Measurements from ENCODE around the gene HMG20A.

Gene HMG20A

GRCh38 chr15:77525400-77525811 lies 104.7 kb downstream of the HMG20A start:
- no peak for DNase-seq

GRCh38 chr15:77525907-77526594 lies 105.4 kb downstream of the HMG20A start:
- no peak for DNase-seq

- DNase-seq = no peak
Observed at GRCh38 chr15:77526595-77527163, 106.0 kb downstream of the HMG20A start.

GRCh38 chr15:77527164-77527778 lies 106.6 kb downstream of the HMG20A start:
- no peak for DNase-seq

GRCh38 chr15:77527831-77528231 lies 107.1 kb downstream of the HMG20A start:
- no peak for DNase-seq

GRCh38 chr15:77528290-77528967 lies 107.7 kb downstream of the HMG20A start:
- no peak for DNase-seq

GRCh38 chr15:77528968-77529319 lies 108.3 kb downstream of the HMG20A start:
- no peak for DNase-seq

- no peak for DNase-seq
Observed at GRCh38 chr15:77529394-77530159, 108.9 kb downstream of the HMG20A start.

GRCh38 chr15:77530576-77530975 lies 109.9 kb downstream of the HMG20A start:
- DNase-seq = no peak

- DNase-seq = no peak
Observed at GRCh38 chr15:77531191-77532000, 110.7 kb downstream of the HMG20A start.

- no peak for DNase-seq
Observed at GRCh38 chr15:77532067-77532710, 111.5 kb downstream of the HMG20A start.

- DNase-seq = no peak
Observed at GRCh38 chr15:77532846-77533245, 112.2 kb downstream of the HMG20A start.

- DNase-seq = no peak
Observed at GRCh38 chr15:77533578-77534430, 113.1 kb downstream of the HMG20A start.

Measured in NCI-H2081 (cell line).